Anterior cingulate cortex (tissue), 58 donors: ENCODE measurements around the gene KRT81.
"Not testable (repeated sequence)": the region's sequence is repeated elsewhere in the genome, so short reads cannot be mapped to it uniquely, and the experiment has no call there.

ENCODE experiments used
- DNase-seq, 58 donors: peaks; one replicate each; lab custom pipeline; 2025; lab: John Stamatoyannopoulos, UW

The KRT81 gene

GRCh38 chr12:52300796-52301691 lies 9.7 kb upstream of the KRT81 start:
- no peak for DNase-seq

- no peak for DNase-seq
These were observed 7.4 kb upstream of the KRT81 start for GRCh38 chr12:52298677-52299190.

- DNase-seq: no peak
These were observed 5.4 kb upstream of the KRT81 start for GRCh38 chr12:52296572-52297215.

- no peak for DNase-seq
These were observed 4.3 kb upstream of the KRT81 start for GRCh38 chr12:52295663-52296062.

- no peak for DNase-seq
These were observed 3.5 kb upstream of the KRT81 start for GRCh38 chr12:52294803-52295202.

- no peak for DNase-seq
These were observed 2.6 kb upstream of the KRT81 start for GRCh38 chr12:52293926-52294325.

- DNase-seq: not testable (repeated sequence)
These were observed 725 bp downstream of the KRT81 start for GRCh38 chr12:52290483-52291134.

- DNase-seq: not testable (repeated sequence)
These were observed 3.2 kb downstream of the KRT81 start for GRCh38 chr12:52287816-52288805.

- DNase-seq: not testable (repeated sequence)
These were observed 4.2 kb downstream of the KRT81 start for GRCh38 chr12:52286857-52287785.

GRCh38 chr12:52285851-52286530 lies 5.3 kb downstream of the KRT81 start:
- DNase-seq: no peak

- no peak for DNase-seq
These were observed 6.1 kb downstream of the KRT81 start for GRCh38 chr12:52285172-52285745.

- DNase-seq: no peak
These were observed 6.7 kb downstream of the KRT81 start for GRCh38 chr12:52284562-52285171.

- no peak for DNase-seq
These were observed 10.4 kb downstream of the KRT81 start for GRCh38 chr12:52280796-52281560.

GRCh38 chr12:52280319-52280795 lies 11.0 kb downstream of the KRT81 start:
- no peak for DNase-seq

- DNase-seq: no peak
These were observed 11.7 kb downstream of the KRT81 start for GRCh38 chr12:52279422-52280318.
